D721Med (cell line): ENCODE measurements around the gene HOXB3.

Experiments
- DNase-seq: peaks from one replicate; pipeline ENCODE4 v3.0.0; 2011; ENCODE audit warnings: low spot score; ENCODE audit not compliant: insufficient read length
- FAIRE-seq: peaks from 2 replicates; lab custom pipeline; 2011; peaks lifted over from hg19 to GRCh38; lab: Jason Lieb, UNC
- CTCF ChIP-seq: IDR thresholded peaks from 2 replicates; pipeline ENCODE4 v1.5.1; 2012; ENCODE audit warnings: mild to moderate bottlenecking, control low read depth; ENCODE audit not compliant: insufficient read depth; ENCODE audit errors: missing control alignments

The HOXB3 gene

GRCh38 chr17:48589831-48590606, at the start of gene HOXB3:
TSS of gene HOXB3 (minus strand) at chr17:48590241. CDS start at chr17:48552474, 37,767 bp downstream.
- TF ChIP-seq CTCF, result no peak
- no peak for DNase-seq
- no peak for FAIRE-seq

DNA sequence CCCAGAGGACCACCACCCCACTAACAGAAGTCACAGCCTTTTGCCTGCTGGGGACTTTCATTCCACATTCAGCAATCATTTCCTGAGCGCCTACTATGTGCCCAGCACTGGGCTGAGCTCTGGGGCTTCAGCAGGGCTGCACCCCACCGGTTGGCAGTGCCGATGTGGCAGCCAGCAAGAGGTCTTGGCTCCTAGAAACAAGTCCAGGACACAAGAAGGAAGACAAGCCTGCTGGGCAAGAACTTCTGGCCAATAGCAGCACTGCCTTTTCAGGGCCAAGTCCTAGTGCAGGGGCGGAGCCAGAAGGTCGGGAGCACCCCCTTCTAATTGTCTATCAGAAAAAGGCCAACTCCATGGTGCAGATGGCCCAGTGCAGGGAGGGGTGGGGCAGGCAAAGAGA, 49.1 kb upstream of the HOXB3 start:
- FAIRE-seq (no peak), DNase-seq (no peak)
- TF ChIP-seq CTCF, result no peak

DNA sequence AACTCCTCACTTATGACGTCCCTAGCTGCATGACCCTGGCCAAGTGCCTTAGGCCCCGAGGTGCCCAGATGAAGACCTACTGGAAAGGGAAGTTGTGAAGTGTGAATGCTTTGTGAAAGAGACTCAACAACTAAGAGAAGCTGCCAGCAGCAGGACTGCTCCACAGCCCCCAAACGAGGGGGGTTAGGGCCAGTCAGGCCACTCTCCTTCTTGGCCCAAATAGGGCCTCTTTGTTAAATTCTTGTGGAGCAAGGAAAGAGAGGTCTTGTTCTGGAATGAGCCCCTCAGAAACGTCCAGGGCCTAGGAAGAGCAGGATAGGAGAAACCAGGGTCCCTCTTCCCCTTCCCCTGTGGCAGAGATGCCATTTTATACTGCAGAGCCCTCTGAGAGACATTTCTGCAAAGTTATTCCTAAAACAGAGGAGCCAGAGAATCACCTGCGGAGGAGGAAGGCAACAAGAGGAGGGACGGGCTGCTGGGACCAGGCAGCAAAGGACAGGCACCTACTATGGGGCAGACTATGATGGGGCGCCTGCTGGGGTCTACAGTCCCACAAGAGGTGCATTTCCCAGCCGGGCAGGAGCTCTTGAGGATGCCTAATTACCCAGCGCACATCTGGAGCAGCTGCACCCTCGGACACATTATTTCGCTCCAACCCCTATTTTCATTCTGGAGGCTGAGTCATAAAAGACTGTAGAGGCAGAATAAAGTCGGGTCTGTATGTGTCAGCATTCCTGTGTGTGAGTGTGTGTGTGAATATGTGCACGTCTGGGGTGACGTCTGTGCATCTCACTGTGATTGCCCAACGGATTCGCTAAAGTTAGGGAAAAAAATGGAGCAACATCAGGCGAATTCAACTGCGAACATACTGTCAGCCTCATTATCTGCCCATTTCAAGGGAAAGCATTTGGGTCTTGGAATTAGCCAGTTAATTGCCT, 47.6 kb upstream of the HOXB3 start:
- FAIRE-seq (no peak), DNase-seq (no peak)
- no peak for TF ChIP-seq CTCF

- DNase-seq, result no peak
- FAIRE-seq, result no peak
- peak; percentile 56 for TF ChIP-seq CTCF
Measured at GRCh38 chr17:48636177-48637018, 46.4 kb upstream of the HOXB3 start.

DNA sequence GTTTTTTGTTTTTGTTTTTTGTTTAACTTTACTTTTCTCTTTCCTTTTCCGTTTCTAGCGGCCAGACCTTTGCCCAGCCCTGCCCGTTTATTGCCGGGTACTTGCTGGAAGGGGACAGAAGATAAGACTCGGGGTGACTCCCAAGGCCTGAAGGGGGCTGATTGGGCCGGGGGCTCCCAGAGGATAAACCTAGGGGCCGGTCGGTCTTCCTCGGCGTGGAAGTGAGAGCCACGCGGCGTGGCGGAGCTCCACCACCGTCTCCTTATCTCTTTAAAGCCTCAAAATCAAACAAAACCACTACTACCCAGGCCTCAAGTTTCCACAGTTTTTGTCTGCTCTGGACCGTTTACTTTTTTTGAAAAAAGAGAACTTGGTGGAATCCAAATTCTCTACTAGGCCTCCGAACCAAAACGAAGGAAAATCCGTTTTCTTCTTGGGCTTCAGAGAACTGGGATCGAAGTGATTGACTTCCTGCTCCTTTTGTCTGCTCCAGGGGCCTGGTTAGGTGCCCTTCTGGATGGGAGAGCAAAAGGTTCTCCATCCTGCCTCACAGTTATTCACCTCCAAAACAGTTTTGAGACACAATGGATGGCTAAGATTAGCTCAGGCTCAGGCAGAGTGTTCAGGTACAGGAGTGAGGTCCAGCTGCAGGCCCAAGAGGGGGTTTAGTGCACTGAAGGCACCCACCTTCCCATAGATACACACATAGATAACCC, 44.6 kb upstream of the HOXB3 start:
- TF ChIP-seq CTCF, result no peak
- no peak for FAIRE-seq

GRCh38 chr17:48633266-48633677, 43.2 kb upstream of the HOXB3 start:
- DNase-seq (no peak), FAIRE-seq (no peak)
- no peak for TF ChIP-seq CTCF

More for the DNA sequence above, 44.6 kb upstream of the HOXB3 start:
- no peak for DNase-seq
